Measurements from ENCODE around the gene RPS15.

DNA sequence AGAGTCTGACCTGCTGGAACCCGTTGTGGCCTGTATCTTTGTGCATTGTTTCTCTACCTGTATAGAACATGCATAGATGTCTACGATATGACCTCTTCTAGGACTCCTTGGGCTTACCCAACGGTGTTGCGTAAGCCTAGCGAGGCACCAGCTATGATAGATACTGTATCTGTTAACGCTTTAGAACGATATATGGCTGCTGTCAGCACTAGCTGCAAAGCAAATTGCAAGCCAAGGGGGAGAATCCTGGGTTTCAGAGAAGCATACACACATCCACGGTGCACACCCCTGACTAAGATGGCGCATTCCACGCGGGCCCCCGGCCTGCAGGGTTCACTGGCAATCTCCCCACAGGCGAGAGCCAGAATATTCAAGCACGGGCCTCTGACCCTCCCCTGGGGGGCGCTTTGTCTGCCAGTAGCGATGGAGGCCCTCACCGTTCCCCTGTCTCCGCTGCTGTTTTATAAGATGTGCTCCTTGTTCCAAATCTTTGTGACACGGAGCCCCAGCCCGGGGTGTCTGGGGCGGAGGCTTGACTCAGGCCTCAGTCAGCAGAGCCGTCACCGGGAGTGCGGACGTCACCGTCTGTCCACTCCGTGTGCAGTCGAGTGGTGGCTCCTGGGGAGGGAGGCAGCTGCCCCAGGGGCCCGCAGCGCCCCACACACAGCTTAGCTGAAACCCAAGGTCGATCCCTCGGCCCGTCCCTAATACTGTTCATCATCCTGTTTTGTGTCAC, 12.9 kb upstream of the RPS15 start:
- TF ChIP-seq EZH2 (IDR thresholded peaks at IDR 0.05) (no peak), POLR2AphosphoS5 (IDR thresholded peaks at IDR 0.05; ENCODE audit: borderline replicate concordance, low read depth, low read length) (no peak)

All from SK-N-MC (cell line).